Activated effector memory CD4-positive, alpha-beta T cell treated with anti-CD3 and anti-CD28 coated beads, Interleukin-2, amount 50 U/mL, for 16 hours (primary cell): ENCODE measurements around the gene FHL5.
"Not testable (repeated sequence)": the region's sequence is repeated elsewhere in the genome, so short reads cannot be mapped to it uniquely, and the experiment has no call there.

Experiments used
- DNase-seq: peaks from one replicate; pipeline ENCODE4 v3.0.0-alpha.2; 2020

FHL5 gene

GRCh38 chr6:96611342-96611991, 48.5 kb downstream of the FHL5 start:
- DNase-seq = no peak

DNA sequence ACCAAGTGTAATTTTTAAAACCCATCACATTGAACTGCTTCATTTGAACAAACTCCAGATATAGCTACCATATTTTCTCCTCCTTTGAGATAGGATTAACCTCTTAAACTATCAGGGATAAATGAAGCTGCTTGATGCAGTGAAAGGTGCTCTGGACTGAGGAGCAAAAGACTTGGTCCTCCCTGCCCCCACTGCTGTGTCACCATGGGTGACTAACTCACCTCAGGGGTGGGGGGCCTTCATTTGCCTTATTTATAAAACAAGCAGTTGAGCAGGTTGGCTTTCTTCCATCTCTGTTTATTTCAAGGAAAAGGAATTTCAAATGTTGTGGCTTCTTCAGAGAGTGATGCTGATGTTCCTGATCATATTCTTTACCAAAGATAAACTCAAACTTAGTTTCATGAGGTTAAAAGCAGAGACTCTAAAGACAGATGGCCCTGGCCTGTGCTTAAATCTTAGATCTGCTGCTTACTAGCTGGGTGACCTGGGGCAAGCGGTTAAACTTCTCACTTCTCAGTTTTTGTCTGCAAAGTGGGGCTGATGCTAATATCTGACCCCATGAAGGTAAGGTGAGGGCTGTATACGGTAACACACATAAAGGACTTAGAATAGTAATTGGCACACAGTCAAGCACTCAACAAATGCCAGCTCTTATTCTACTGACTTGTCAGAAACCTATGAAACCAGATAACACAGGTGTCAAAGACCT, 50.5 kb downstream of the FHL5 start:
- DNase-seq = no peak

- DNase-seq = no peak
Observed at GRCh38 chr6:96620851-96621250, 57.9 kb downstream of the FHL5 start.

DNA sequence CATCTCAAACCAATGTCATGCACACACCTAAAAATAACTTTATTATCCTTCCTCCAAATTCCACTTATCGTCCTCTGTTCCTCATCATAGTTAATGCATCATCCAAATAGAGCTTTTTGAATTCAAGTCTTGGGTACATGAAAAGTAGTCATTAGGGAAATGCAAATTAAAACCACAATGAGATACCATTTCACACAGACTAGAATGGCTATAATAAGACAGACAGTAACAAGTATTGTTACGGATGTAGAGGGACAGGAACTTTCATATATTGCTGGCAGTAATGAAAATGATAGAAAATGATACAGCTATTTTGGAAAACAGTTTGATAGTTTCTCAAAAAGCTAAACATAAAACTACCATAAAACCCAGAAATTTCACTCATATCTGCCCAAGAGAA, 59.1 kb downstream of the FHL5 start:
- no peak for DNase-seq

DNA sequence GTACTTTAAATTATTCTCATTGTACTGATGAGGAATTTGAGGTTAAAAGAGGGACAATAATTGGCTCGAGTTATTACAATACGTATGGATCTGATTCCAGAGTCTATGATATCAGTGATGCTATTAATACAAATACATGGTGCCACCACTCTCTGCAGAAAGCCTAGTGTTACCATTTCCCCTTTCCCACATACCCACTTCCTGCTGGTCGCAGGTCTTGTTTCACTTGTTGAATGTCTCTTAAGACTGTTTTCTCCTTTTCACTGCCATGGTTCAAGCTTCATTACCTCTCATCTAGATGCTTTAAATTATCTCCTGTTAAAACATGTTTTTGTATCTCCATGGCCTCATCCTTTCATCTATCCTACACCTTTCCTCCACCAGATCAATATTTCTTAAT, 62.0 kb downstream of the FHL5 start:
- no peak for DNase-seq

DNA sequence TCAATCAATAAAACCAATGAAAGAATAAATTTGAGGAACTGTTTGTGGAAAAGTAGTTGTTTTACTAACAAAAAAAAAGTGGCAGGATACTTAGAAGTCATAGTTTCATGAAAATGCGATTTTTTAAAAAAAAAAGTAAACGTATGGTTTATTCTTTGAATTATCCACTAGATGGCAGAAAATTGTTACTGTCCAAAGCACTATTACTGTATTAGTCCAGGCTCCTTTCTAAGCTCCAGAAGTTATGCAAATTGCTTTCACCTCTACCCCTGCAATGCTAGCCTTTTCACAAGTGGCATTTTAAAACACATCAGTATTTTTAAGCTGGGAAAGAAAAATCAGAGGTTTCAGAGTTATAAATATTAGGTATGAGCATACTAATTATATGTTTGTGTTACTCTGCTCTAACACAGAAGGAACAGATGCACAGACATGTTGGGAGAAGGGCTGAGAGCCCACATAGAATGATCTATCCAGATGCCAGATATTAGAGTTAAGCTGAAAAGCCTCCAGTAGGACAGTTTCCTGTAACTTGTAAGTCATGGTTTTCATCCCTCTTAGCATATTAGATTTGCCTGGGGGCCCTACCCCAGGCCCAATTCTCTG, 63.9 kb downstream of the FHL5 start:
- DNase-seq = no peak

DNA sequence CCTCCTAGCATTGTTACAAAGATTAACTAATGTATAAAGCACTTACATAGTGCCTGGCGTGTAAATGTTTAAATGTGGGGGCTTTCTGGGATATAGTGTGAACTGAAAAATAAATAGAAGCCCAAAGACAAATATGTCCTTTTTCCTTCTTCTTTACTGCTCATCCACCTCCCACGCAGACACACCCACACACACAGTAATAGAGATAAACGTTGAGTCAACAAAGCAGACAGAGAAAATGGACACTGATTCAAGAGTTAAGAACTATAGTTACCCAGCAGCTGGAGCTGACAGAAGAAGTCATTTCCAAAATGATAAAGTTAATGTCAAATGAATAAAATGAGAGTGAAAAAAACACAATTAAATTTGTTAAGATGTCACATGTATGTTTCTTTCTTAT, 68.3 kb downstream of the FHL5 start:
- DNase-seq = no peak

- DNase-seq = not testable (repeated sequence)
Observed at GRCh38 chr6:96637979-96638378, 75.1 kb downstream of the FHL5 start.

DNA sequence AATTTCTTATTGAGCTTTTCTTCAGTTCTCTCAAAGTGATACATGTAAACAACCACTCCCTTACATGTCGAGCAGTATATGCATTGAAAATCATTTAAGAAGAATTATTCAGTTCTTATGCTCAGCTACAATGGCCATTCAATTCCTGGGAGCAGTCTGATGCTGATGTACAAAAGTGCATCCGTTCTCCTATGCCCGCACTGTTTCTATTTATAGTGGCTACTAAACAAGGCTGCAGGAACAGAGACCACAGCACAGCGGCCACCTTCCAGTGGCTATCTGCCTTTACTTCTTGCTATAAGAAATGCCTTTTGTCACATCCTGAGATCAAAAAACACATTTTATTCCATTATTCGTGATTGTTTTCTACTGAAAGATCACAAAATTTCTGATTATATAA, 82.2 kb downstream of the FHL5 start:
- no peak for DNase-seq

- DNase-seq = no peak
Observed at GRCh38 chr6:96649926-96650325, 87.0 kb downstream of the FHL5 start.

DNA sequence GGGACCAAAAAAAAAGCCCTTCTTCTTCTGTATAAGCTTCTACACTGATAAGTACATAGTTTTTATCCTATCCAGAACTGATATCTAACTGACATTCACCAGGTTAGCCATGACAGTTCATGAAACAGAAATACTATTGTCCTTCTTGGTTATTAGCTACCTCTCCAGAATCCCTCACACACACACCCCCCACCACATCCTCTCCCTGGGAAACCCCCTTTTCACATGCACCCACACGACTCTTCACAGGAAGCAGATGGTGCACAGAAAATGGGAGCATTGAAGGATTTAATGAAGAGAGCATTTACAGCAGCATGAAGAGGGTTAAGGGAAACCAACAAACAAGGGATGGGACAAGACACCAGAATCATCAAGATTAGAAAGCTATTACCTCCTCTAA, 88.9 kb downstream of the FHL5 start:
- DNase-seq = no peak

DNA sequence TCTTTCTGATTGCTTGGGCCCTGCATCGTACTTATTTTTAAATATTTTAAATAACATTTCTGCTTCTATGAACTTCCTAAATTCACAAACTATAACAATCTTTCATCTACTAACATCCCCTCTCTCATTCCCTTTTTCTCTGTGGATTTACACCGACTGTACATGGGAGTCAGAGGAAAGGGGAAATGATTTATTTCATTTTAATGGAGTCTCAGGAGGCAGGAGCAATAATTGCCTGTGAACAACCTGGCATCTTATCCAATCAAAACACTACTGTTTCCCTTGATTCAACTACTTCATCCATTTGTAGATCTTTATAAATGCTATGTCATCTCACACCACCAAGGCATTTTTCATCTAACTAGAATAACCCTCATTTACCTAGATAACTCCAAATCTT, 89.6 kb downstream of the FHL5 start:
- no peak for DNase-seq

- no peak for DNase-seq
Observed at GRCh38 chr6:96653181-96653580, 90.3 kb downstream of the FHL5 start.

GRCh38 chr6:96656567-96656966, 93.6 kb downstream of the FHL5 start:
- no peak for DNase-seq

GRCh38 chr6:96657344-96657743, 94.4 kb downstream of the FHL5 start:
- DNase-seq = no peak

DNA sequence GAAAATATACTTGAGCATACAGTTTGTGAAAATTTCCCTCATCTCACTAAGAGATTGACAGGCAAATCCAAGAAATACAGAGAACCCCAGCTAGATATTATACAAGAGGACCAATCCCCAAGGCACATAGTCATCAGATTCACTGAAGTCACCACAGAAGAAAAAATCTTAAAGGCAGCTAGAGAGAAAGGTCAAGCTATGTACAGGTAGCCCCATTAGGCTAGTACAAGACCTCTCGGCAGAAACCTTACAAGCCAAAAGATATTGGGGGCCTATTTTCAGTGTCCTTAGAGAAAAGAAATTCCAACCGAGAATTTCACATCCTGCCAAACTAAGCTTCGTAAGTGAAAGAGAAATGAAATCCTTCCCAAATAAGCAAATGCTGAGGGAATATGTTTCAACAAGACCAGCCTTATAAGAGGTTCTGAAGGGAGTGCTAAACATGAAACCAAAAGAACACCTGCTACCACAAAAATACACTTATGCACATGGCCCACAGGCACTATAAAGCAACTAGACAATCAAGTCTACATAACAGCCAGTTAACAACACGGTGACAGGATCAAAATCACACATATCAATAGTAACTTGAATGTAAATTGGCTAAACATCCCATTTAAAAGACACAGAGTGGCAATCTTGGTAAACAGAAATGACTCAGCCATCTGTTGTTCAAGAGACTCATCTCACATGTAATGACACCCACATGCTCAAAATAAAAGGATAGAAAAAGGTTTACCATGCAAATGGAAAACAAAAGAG, 96.3 kb downstream of the FHL5 start:
- DNase-seq = no peak
